NCI-H82 treated with DMSO at 0.1 percent for 48 hours (cell line): ENCODE results near the gene HOXC4.
A peak's percentile ranks its signal among the peaks of the same experiment; 100 is the strongest.

Experiments
- DNase-seq: peaks from one replicate; lab custom pipeline; 2025; ENCODE audit not compliant: unreplicated experiment; lab: John Stamatoyannopoulos, UW

The HOXC4 gene

DNA sequence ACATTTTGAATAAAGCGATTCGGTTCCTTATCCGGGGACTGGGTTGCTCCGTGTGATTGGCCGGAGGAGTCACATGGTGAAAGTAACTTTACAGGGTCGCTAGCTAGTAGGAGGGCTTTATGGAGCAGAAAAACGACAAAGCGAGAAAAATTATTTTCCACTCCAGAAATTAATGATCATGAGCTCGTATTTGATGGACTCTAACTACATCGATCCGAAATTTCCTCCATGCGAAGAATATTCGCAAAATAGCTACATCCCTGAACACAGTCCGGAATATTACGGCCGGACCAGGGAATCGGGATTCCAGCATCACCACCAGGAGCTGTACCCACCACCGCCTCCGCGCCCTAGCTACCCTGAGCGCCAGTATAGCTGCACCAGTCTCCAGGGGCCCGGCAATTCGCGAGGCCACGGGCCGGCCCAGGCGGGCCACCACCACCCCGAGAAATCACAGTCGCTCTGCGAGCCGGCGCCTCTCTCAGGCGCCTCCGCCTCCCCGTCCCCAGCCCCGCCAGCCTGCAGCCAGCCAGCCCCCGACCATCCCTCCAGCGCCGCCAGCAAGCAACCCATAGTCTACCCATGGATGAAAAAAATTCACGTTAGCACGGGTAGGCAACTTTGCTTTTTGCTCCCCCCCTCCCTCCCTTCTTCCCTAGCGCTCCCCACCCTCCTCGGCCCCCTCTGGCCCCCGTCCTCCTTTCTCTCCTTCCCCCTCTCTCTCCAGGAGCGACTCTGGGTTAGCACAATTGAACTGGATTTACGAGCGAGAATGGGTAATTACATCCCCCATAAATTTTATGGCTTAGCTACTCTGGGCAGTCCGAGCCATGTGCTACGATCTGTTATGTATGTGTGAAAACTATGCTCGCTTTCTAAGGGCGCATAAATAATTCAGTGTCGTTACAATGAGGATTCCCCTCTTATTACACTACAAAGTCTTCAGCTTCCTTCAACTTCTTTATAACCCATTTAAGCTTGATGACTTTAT lies at the start of gene HOXC4:
Gene HOXC4 (plus strand): TSS at position 85 of the 991 bp plus-strand sequence. CDS start 88 bp downstream, at position 173.
- DNase-seq: no peak

GRCh38 chr12:54004063-54004840 lies 49.4 kb upstream of the HOXC4 start:
- no peak for DNase-seq

- no peak for DNase-seq
Measured at GRCh38 chr12:54004841-54005530, 48.6 kb upstream of the HOXC4 start.

GRCh38 chr12:54005531-54005852 lies 48.1 kb upstream of the HOXC4 start:
- DNase-seq: no peak

DNA sequence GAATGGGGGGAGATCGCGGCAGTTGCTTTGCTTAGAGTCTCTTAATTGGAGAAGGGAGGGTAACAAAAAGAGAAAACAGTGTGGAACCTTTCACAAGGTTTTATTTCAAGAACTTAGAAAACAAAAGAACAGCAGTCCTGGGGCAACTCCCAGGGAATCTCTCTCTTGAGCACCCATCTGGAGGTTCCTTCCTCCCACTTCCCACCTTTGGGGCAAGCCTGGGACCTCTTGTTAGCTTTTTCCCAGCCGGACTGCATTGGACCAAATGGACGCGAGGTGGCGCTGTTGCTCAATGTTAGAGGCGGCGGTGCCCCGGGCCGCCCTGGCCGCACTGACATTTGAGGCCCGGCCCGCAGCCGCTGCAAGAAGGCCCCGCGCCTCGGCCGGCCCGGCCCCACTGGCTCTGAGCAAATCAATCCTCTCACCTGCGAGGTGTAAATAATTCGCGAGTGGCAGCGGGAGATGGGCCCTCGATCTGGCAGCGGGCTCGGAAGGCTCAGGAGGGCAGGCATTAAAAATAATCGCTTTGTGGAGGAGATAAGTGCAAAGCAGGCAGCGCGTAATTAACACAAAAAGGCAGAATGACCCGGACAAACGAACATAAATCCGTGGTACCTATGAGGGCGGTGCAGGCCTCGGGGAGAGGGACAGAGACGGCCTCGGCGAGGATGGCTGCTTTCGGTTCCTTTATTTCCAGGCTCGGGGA lies 47.6 kb upstream of the HOXC4 start:
- DNase-seq: peak; percentile 59

- DNase-seq: no peak
Measured at GRCh38 chr12:54006559-54007220, 46.9 kb upstream of the HOXC4 start.

DNA sequence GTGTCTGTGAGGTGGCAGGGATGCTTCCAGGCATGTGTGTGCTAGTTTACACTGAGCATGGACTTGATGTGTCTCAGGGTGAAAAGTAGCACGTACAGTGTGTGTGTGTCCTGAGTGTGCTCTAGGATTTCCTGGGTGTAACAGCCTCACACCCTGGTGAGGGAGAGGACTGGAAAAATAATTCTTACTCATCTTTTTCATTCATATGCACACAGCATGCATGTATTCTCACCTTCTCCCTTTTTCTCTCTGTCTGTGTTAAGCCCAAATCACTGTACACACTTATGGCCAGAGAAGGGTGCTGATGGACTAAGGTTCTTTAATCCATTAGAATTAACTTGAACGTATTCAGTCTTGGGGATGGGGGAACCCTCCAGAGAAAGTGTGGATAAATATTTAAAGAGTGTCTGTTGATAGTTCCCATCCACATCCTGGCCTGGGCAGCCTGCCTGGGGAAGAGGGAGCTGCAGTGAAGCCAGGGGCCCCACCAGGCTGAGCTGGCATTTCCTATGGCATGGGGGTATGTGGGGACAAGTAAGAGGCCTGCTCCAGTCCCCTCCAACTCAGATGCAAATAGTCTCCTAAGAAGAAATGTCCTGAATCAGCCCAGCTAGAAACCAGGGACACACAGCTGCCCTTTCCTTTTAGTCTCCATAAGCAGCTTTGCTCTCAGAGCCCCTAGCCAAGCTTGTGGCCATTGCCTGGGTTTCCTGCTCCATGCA lies 45.9 kb upstream of the HOXC4 start:
- DNase-seq: no peak

DNA sequence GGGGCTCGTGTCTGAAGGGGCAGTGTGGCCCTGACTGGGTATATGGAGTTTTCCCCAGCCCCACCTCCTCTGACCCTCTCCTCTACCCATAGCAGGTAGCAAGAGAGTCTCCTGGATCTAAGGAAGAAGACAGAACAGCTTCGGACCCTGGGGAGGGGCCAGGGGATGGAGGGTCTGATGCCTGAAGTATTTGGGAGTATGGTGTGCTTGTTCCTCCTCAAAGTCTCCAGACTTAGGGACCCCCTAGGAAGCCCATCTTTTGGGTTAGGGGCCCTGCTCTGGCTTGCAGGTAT lies 45.4 kb upstream of the HOXC4 start:
- DNase-seq: no peak

DNA sequence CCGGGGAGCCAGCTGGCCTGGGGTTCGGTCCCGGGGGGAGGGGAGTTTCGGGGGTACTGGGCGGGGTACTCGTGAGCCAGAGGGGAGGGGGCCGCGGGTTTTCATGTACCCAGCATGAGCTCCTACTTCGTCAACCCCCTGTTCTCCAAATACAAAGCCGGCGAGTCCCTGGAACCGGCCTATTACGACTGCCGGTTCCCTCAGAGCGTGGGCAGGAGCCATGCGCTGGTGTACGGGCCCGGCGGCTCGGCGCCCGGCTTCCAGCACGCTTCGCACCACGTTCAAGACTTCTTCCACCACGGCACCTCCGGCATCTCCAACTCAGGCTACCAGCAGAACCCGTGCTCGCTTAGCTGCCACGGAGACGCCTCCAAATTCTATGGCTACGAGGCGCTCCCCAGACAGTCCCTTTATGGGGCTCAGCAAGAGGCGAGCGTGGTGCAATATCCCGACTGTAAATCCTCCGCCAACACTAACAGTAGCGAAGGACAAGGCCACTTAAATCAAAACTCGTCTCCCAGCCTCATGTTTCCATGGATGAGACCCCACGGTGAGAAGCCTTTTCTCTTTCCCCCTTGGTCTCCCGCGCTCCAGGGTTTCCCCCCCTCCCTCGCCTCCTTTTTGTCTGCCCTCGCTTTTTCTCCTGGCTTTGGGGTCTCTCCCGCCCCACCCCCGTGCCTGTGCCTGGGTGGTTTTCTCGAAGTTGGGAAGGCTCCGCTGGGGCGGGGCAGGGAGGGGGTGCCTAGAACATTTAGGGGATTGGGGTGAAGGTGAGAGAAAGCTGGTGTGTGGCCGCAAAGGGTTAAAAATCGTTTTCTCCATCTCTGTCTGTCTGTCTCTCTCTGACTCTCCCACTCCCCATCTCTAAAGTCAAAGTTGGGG lies 44.2 kb upstream of the HOXC4 start:
- no peak for DNase-seq

DNA sequence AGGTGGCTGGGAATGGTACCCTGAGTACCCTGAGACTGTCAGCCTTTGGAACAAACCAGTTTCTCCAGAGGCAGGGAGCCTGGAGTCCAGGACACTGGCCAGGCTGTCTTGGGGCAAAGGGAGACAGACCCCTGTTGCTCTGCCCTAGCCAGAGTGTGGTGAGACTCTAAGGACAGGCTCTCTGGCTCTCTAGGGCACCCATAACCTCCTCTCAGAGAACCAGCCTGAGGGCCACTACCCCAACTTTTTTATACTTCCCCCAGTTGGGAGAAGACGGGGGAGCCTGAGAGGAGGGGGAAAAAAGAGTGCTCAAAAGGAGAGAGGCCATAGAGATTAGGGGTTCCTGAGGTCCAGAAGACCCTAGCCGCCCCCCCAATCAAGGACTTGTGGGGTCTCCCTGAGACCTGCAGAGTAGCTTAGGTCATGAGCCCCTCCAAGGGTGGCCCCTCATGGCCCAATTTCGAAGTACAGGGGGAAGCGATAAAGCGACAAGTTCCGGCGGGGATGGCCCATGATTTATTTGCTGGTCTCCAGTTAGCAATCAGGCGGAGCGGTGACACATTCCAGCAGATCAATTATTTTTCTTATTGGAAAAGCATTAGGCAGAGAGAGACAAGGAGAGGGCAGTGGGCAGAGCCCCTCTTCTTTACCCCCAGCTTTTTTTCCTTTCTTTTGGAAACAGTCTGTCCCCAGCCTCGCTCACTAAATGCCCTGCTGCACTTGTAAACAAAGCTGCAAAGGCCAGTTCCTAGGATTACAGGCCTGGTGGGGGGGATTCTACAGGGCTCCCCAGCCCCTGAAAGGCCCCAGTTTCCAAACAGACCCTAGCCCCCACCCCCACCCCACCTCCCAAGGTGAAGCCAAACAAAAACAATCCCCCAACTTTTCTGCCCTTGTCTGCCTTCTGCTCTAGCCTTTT lies 43.3 kb upstream of the HOXC4 start:
- no peak for DNase-seq

DNA sequence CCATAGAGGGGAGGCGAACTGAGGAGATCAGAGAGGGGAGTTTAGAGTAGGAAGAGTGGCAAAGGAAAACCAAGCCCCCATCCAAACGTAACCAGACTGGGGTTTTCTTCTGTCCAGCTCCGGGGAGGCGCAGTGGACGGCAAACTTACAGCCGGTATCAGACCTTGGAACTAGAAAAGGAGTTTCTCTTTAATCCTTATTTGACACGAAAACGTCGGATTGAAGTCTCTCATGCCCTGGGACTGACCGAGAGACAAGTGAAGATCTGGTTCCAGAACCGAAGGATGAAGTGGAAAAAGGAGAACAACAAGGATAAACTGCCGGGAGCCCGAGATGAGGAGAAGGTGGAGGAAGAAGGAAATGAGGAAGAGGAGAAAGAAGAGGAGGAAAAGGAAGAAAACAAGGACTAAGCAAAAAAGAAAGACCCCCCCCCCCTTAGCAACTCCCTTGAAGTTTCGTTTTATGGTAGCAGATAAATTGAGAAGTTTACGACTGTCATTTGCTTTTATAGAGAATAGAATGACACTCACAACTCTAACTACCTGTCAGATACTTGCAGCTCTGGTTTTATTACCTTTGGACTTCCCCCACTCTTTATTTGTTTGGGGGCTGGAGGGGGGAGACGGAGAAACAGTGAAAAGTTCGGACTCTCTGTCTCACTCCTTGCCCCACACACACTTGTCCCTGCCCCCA lies 42.5 kb upstream of the HOXC4 start:
- DNase-seq: no peak

- DNase-seq: no peak
Measured at GRCh38 chr12:54011665-54012532, 41.7 kb upstream of the HOXC4 start.

DNA sequence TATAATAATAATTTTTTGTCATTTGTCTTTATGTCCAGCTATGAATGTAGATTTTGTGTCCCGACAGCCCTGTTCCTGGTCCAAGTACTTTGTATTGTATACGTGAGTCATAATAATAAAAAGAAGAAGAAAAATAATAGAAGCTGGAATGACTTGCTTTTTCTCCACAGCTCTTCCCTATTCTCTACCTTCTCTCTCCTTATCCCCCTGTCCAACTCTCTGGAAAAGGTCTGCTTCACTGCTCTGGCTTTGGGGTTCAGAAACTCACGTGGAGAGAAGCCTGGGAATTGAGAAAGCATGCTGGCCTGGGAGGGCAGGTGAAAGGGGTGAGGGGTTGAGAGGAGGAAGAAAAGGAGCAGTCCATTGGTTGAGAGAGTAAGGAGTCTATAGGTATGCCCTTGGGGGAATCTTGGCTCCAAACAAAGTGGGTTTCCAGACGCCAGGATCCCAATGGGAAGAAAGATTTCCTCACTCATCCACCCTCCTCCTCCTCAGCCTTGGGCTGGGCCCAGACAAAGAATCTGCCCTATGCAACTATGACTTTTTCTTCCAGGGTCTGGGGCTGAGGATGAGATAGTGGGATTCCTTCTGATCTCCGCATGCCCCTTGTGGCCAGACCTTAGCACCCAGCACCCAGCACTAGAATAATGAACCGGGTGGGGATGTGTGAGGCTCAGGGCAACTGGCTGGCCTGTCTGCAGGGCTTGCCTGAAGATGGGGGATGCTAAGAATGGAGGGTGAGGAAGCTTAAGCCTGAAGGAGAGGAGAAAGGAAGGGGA lies 40.8 kb upstream of the HOXC4 start:
- DNase-seq: no peak

- no peak for DNase-seq
Measured at GRCh38 chr12:54014377-54015017, 39.1 kb upstream of the HOXC4 start.
